A549 (cell line): ENCODE data around the gene H1-8. TPM values are rescaled to one million over a fixed set of nuclear protein-coding genes. Genes with fewer than 3 reads are reported as not detected.

Experiments
- ATAC-seq, 2 experiments: fragments of 200-7000 bp in 1 of 2; fragments of >200 bp in 1 of 2; cut with Nextera tagmentation in 1 of 2; cut with Tn5 transposase in 1 of 2; 3 replicates each; pipeline versions ENCODE4 v1.8.0 to v1.9.1; 2018 to 2020; ENCODE audit warnings: mild to moderate bottlenecking in 1 of 2, moderate library complexity in 1 of 2
- CTCF ChIA-PET: fragments of 300-600 bp; sonication (Branson Sonifier 250); formaldehyde crosslinking; extraction: SDS; loops from one replicate; lab custom pipeline; 2021; ENCODE audit warnings: antibody characterized with exemption, inconsistent platforms; lab: Yijun Ruan, JAX
- POLR2A ChIA-PET: fragments of 350-600 bp; formaldehyde crosslinking; extraction: SDS; loops from one replicate; lab custom pipeline; 2021; ENCODE audit warnings: antibody characterized with exemption, inconsistent platforms; lab: Yijun Ruan, JAX
- DNase-seq, 2 experiments: peaks; one replicate each; pipeline versions ENCODE4 v3.0.0 to v3.0.0-alpha.2; 2011 to 2016; ENCODE audit warnings: low read depth in 1 of 2, low spot score in 1 of 2
- FAIRE-seq: peaks from 2 replicates; lab custom pipeline; 2011; peaks lifted over from hg19 to GRCh38; lab: Jason Lieb, UNC
- H3K27ac ChIP-seq, 2 experiments: fragments of >200 bp; sonication (Bioruptor Twin); formaldehyde crosslinking; 3 replicates each; pipeline ENCODE4 v1.5.1; 2016 to 2017
- H3K4me1 ChIP-seq: fragments of >200 bp; sonication (Bioruptor Twin); formaldehyde crosslinking; 3 replicates; pipeline ENCODE4 v1.6.1; 2016
- H3K4me2 ChIP-seq: fragments of >200 bp; sonication (Bioruptor Twin); formaldehyde crosslinking; 3 replicates; pipeline ENCODE4 v1.6.1; 2016
- H3K4me3 ChIP-seq: fragments of >200 bp; sonication (Bioruptor Twin); formaldehyde crosslinking; 3 replicates; pipeline ENCODE4 v1.5.1; 2016
- H3K9me3 ChIP-seq: fragments of >200 bp; sonication (Bioruptor Twin); formaldehyde crosslinking; 3 replicates; pipeline ENCODE4 v1.6.1; 2016
- BHLHE40 ChIP-seq: IDR thresholded peaks from 2 replicates; pipeline ENCODE4 v1.6.1; 2012; ENCODE audit warnings: low read depth, low read length, inconsistent platforms
- CBX2 ChIP-seq: fragments of 200-600 bp; sonication (generic); IDR thresholded peaks from 2 replicates; pipeline ENCODE4 v1.6.1; 2016; ENCODE audit warnings: low read depth, mild to moderate bottlenecking, borderline replicate concordance
- CBX8 ChIP-seq: fragments of 200-600 bp; sonication (generic); IDR thresholded peaks from 2 replicates; pipeline ENCODE4 v1.6.1; 2016
- CHD2 ChIP-seq: fragments of 150-350 bp; IDR thresholded peaks from 2 replicates; pipeline ENCODE4 v1.6.1; 2014; ENCODE audit warnings: low read length; ENCODE audit not compliant: partially characterized antibody
- EHF ChIP-seq: fragments of 250-450 bp; sonication (Bioruptor Pico); IDR thresholded peaks from 2 replicates; pipeline ENCODE4 v1.5.0; 2020; ENCODE audit warnings: mild to moderate bottlenecking
- ELK1 ChIP-seq: fragments of 150-350 bp; IDR thresholded peaks from 2 replicates; pipeline ENCODE4 v1.6.1; 2014; ENCODE audit warnings: low read depth, mild to moderate bottlenecking, low read length
- HDAC2 ChIP-seq: fragments of 200-600 bp; sonication (generic); IDR thresholded peaks from 2 replicates; pipeline ENCODE4 v1.6.1; 2016
- HOXA7 ChIP-seq: fragments of 250-450 bp; sonication (Bioruptor Pico); IDR thresholded peaks from 2 replicates; pipeline ENCODE4 v1.5.0; 2020; ENCODE audit warnings: mild to moderate bottlenecking, moderate library complexity
- JUN ChIP-seq, 2 experiments: fragments of >200 bp; sonication (Bioruptor Twin); formaldehyde crosslinking; IDR thresholded peaks; 2 replicates in 1 of 2; 3 replicates in 1 of 2; pipeline ENCODE4 v1.6.1; 2016 to 2017
- JUNB ChIP-seq: fragments of >200 bp; sonication (Bioruptor Twin); formaldehyde crosslinking; IDR thresholded peaks from 2 replicates; pipeline ENCODE4 v1.6.1; 2016
- KDM5A ChIP-seq: fragments of 200-600 bp; sonication (generic); IDR thresholded peaks from 2 replicates; pipeline ENCODE4 v1.6.1; 2016; ENCODE audit warnings: antibody characterized with exemption, mild to moderate bottlenecking
- PHF8 ChIP-seq: fragments of 200-600 bp; sonication (generic); IDR thresholded peaks from 2 replicates; pipeline ENCODE4 v1.6.1; 2016; ENCODE audit warnings: low read depth, mild to moderate bottlenecking, antibody characterized with exemption, moderate library complexity, borderline replicate concordance
- POLR2A ChIP-seq: IDR thresholded peaks from 2 replicates; pipeline ENCODE4 v1.6.1; 2012; ENCODE audit warnings: mild to moderate bottlenecking, low read length
- RARB ChIP-seq: fragments of 250-450 bp; sonication (Bioruptor Pico); IDR thresholded peaks from 2 replicates; pipeline ENCODE4 v1.8.0; 2021; ENCODE audit warnings: mild to moderate bottlenecking, moderate library complexity
- RCOR1 ChIP-seq: fragments of 150-350 bp; IDR thresholded peaks from 2 replicates; pipeline ENCODE4 v1.6.1; 2014; ENCODE audit warnings: antibody characterized with exemption, low read length, low read depth
- REST ChIP-seq: fragments of 200-600 bp; sonication (generic); IDR thresholded peaks from 2 replicates; pipeline ENCODE4 v1.6.1; 2016; ENCODE audit warnings: antibody characterized with exemption, mild to moderate bottlenecking, moderate library complexity
- RNF2 ChIP-seq: fragments of 200-600 bp; sonication (generic); IDR thresholded peaks from 2 replicates; pipeline ENCODE4 v1.6.1; 2016; ENCODE audit warnings: low read depth, mild to moderate bottlenecking, antibody characterized with exemption, moderate library complexity, borderline replicate concordance
- SMC3 ChIP-seq: fragments of >200 bp; sonication (Bioruptor Twin); formaldehyde crosslinking; IDR thresholded peaks from 3 replicates; pipeline ENCODE4 v1.6.1; 2018; ENCODE audit warnings: inconsistent platforms
- ZC3H11A ChIP-seq: fragments of 450-650 bp; IDR thresholded peaks from 2 replicates; pipeline ENCODE4 v1.6.1; 2014; ENCODE audit warnings: antibody characterized with exemption, mild to moderate bottlenecking
- ZFP36 ChIP-seq: fragments of 450-650 bp; IDR thresholded peaks from 2 replicates; pipeline ENCODE4 v1.6.1; 2014; ENCODE audit warnings: borderline replicate concordance; ENCODE audit not compliant: partially characterized antibody
- ZNF302 ChIP-seq: fragments of 250-450 bp; sonication (Bioruptor Pico); IDR thresholded peaks from 2 replicates; pipeline ENCODE4 v1.9.0; 2021; ENCODE audit warnings: inconsistent platforms, mild to moderate bottlenecking, moderate library complexity
- WGBS: methylation state at CpG from one replicate; pipeline ENCODE4 v1.1.6; 2017; ENCODE audit errors: missing lambda C conversion rate; 5-methylcytosine and 5-hydroxymethylcytosine counted together
- polyA plus RNA-seq, 4 experiments: library from polyadenylated mRNA; depleted of rRNA in 3 of 4; stranded (reverse); fragments of >200 nt; fragmentation: RNase III in 1 of 4; extraction: RNeasy Plus Mini Kit Qiagen cat#74134 plus additional on column Dnase treatment in 1 of 4; gene quantifications; 2 replicates in 3 of 4; 3 replicates in 1 of 4; pipeline ENCODE4 v1.2.3, GENCODE V29; 2011 to 2017

H1-8 gene
- polyA plus RNA-seq, 2 of the 4 experiments (the other 2 are of a cell fraction) = not detected

DNA sequence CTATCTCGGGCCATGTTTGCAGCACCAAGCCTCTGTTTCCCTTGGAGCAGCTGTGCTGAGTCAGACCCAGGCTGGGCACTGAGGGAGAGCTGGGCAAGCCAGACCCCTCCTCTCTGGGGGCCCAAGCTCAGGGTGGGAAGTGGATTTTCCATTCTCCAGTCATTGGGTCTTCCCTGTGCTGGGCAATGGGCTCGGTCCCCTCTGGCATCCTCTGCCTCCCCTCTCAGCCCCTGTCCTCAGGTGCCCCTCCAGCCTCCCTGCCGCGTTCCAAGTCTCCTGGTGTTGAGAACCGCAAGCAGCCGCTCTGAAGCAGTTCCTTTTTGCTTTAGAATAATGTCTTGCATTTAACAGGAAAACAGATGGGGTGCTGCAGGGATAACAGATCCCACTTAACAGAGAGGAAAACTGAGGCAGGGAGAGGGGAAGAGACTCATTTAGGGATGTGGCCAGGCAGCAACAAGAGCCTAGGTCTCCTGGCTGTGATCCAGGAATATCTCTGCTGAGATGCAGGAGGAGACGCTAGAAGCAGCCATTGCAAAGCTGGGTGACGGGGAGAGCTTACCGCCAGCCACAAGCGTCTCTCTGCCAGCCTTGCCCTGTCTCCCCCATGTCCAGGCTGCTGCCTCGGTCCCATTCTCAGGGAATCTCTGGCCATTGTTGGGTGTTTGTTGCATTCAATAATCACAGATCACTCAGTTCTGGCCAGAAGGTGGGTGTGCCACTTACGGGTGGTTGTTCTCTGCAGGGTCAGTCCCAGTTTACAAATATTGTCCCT is 13.4 kb upstream of the H1-8 start:
- ChIA-PET CTCF (interaction anchor here (0.9 kb wide), 1 partner anchor 39 kb away, joined by 6 read pairs; no protein-coding TSS in a partner anchor), POLR2A (no interaction called here)
- Histone ChIP-seq H3K9me3 (no peaks in the 10 kb centered on the region), H3K4me2 (peak overlapping the region; percentile 19; the same call in 1 of the 3 replicates), H3K27ac (peak overlapping the region in 1 of 2 experiments; percentile 30; a peak in 2 of 6 replicates), H3K4me3 (no peak overlapping the region), H3K4me1 (peaks cover 16% of the 10 kb centered on the region)
- ATAC-seq (no peak), DNase-seq (no peak), FAIRE-seq (no peak)
- 91% methylated on average over 12 of the region's 12 CpGs for WGBS
- no peak for TF ChIP-seq KDM5A
- TF ChIP-seq POLR2A = no peak

GRCh38 chr3:129530251-129530791 is 12.7 kb upstream of the H1-8 start:
- FAIRE-seq = no peak
- WGBS = 37% methylated on average over 6 of the region's 6 CpGs
- Histone ChIP-seq H3K27ac (peak overlapping the region in 1 of 2 experiments; percentile 60; a peak in 3 of 6 replicates), H3K4me3 (no peak overlapping the region), H3K9me3 (no peaks in the 10 kb centered on the region), H3K4me1 (peaks cover 23% of the 10 kb centered on the region), H3K4me2 (peak overlapping the region; percentile 19; the same call in 1 of the 3 replicates)
- TF ChIP-seq EHF (CRISPR knock-in tag) = no peak
- TF ChIP-seq ZNF302 = no peak
- TF ChIP-seq RARB (CRISPR knock-in tag) = no peak
- no peak for TF ChIP-seq RCOR1
- TF ChIP-seq JUN (IDR thresholded peaks at IDR 0.05) = no peak
- no peak for TF ChIP-seq ZC3H11A
- TF ChIP-seq REST = no peak
- TF ChIP-seq ELK1 = no peak
- no peak for TF ChIP-seq RNF2
- no peak for TF ChIP-seq CBX8
- TF ChIP-seq JUNB = no peak
- no peak for TF ChIP-seq BHLHE40
- no peak for TF ChIP-seq ZFP36
- TF ChIP-seq SMC3 = no peak
- no peak for TF ChIP-seq CBX2
- ChIA-PET CTCF (interaction anchor here (0.7 to 0.9 kb wide), 2 partner anchors 8 to 40 kb away, joined by 4 to 6 read pairs; no protein-coding TSS in a partner anchor), POLR2A (no interaction called here)
- DNase-seq = peak in 1 of 2 experiments; percentile 12
- peak in 1 of 2 experiments; percentile 26; a peak in 3 of 6 replicates for ATAC-seq

DNA sequence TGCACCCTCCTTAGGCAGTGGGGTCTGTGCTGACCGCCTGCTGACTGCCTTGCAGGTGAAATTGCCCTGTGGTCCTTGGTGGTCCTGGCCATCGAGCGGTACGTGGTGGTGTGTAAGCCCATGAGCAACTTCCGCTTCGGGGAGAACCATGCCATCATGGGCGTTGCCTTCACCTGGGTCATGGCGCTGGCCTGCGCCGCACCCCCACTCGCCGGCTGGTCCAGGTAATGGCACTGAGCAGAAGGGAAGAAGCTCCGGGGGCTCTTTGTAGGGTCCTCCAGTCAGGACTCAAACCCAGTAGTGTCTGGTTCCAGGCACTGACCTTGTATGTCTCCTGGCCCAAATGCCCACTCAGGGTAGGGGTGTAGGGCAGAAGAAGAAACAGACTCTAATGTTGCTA is 12.2 kb upstream of the H1-8 start:
- H3K9me3 ChIP-seq = no peaks in the 10 kb centered on the region
- DNase-seq (no peak), ATAC-seq (no peak), FAIRE-seq (no peak)
- ChIA-PET POLR2A (no interaction called here), CTCF (interaction anchor here (0.7 kb wide), 1 partner anchor 9 kb away, joined by 4 read pairs; no protein-coding TSS in a partner anchor)
- 91% methylated on average over 9 of the region's 13 CpGs for WGBS
- peak overlapping the region; percentile 19; the same call in 1 of the 3 replicates for H3K4me2 ChIP-seq
- TF ChIP-seq HOXA7 (no peak), PHF8 (no peak), REST (no peak), CHD2 (no peak), HDAC2 (no peak)
- H3K27ac ChIP-seq = peak overlapping the region in 1 of 2 experiments; percentile 60; a peak in 3 of 6 replicates
- H3K4me1 ChIP-seq = peaks cover 23% of the 10 kb centered on the region
- no peak overlapping the region for H3K4me3 ChIP-seq
